Hematopoietic multipotent progenitor cell treated with erythropoietin and hydrocortisone succinate and interleukin-3 and kit ligand, for 6 days (in vitro differentiated cells): ENCODE measurements around the gene MC1R.
"Not testable (repeated sequence)": the region's sequence is repeated elsewhere in the genome, so short reads cannot be mapped to it uniquely, and the experiment has no call there.

Source experiments
- DNase-seq: peaks from one replicate; pipeline ENCODE4 v3.0.0-alpha.2; 2015

MC1R gene

DNA sequence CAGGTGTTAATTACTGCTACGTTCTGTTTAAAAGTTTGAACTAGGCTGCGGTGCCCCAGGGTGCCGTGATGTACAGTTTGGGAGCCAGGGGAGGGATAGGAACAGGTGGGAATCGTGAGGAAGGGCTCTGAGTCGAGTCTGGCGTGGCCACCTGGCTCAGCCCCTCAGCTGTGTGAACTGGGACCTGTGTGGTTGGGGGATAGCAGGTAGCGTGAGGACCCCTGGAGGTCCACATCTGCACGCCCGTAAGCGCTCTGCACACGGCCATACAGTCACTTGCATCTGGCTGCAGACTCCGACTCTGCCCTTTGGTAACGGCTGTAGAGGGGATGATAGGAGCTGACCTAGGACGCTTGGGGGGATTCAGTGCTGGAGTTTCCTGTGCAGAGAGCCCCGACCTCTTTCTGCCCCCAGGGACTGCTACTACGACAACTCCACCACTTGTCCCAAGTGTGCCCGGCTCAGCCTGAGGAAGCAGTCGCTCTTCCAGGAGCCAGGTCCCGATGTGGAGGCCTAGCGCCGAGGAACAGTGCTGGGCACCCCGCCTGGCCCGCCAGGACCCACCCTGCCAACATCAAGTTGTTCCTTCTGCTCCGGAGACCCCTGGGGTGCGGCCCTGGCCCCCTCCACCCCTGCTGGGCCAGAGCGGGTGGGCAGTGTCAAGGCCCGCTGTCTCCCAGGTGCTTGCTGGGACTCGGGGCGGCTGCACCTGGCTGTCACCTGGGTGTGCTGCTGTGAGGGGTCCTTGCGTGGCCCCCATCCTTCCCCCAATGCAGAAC is 47.0 kb downstream of the MC1R start:
- DNase-seq, result no peak

- DNase-seq, result no peak
Observed at GRCh38 chr16:89966756-89967155, 48.1 kb downstream of the MC1R start.

DNA sequence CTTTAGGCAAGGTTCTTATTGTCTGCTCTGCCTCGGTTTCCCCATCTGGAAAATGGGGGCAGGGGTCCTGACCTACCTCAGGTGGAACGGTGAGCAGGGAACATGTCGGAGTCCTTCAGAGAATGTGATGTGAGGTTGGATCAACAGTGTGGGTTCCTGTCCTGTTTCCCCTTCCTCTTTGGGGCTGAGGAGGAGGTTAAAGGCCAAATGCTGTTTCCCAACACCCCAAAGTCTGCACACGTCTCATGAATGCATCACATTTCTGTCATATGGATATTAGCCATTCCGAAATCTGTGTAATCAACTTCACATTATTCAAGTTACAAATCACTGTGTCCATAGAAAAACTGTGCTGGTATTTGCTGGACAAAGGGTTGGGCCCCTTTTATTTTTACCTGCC is 48.8 kb downstream of the MC1R start:
- DNase-seq, result not testable (repeated sequence)

DNA sequence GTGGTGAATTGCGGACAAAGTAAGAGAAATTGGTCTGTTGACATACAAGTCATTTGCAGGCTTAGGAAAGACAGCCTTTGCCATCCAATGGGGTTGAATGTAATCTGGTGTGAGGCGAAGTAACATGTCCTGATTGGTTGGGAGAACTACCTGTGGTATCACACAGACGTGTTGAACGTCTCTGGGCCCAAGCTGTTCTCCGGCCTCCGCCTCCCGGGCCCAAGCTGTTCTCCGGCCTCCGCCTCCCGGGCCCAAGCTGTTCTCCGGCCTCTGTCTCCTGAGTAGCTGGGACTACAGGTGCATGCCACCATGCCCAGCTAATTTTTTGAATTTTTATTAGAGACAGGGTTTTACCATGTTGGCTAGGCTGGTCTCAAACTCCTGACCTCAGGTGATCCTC is 49.4 kb downstream of the MC1R start:
- DNase-seq, result not testable (repeated sequence)

DNA sequence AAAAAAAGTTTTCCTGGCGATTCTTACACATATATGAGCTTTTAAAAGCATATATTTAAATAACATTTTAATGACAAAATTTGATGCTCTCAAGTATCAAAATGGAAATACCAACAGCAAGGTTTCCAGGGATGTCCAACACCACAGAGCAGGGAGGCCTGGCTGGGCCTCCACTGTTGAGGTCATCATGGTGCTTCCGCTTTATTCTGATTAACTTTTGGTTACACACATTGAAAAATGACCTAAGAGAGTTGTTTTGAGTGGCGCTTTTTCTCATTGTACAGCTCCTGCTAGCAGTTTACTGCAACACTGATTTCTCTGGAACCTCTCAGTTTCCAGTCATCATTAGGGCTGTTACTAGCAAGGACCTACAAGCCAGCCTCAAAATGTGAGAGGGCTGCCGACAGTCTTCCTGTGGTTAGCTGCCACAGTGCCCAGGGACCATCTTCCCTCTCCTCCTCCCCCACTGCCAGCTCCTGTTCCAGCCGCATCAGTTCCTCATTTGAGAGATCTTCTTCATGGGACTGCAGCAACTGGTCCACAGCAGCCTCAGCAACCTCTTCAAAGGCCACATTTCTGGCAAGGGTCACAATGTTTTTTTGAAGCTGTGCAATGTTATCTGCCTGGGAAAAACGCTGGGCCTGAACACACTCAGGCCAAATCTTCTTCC is 51.2 kb downstream of the MC1R start:
- DNase-seq, result peak; percentile 65
